ENCODE measurements around the gene GARNL3.

GARNL3 gene

DNA sequence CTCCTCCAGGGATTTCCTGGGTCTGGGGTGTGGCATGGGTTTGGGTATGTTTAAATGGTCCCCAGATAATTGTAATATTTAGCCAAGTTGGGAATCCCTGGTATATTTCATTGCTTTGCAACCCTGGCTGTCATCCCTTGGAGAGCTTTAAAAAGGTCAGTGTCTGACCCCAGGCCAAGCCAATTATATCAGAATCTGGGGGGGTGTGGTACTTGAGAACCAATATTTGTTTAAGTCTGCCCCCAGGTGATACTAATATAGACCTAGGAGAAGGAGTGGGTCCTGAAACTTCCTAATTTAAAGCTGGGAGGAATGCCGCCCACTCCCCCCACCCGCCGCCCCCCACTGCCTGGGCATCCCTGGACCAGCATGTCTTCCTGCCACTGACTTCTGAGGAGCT, 94.2 kb downstream of the GARNL3 start:
- no peak for TF ChIP-seq CTCF (IDR thresholded peaks at IDR 0.05; ENCODE audit: insufficient read depth, missing control alignments)
- DNase-seq (ENCODE audit: insufficient read length, low spot score), result no peak
- no peak for FAIRE-seq

DNA sequence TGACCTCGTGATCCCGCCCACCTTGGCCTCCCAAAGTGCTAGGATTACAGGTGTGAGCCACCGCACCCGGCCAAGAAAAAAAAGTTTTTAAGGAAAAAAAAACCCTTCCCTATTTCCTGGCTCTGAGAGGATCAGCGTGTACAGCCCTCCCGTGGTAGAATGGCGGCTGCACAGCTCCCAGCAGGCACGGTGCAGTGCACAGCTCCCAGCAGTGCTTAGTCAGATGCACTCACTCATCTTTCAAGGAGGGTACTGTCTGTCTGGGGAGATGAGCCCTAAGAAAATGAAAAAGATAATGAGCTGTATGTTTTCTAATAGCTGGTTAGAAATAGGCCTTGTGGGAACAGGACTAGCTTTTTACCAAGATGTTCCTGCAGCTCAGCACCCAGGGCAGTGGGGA, 95.7 kb downstream of the GARNL3 start:
- FAIRE-seq (no peak), DNase-seq (ENCODE audit: insufficient read length, low spot score) (no peak)
- TF ChIP-seq CTCF (IDR thresholded peaks at IDR 0.05; ENCODE audit: insufficient read depth, missing control alignments), result no peak

- FAIRE-seq, result no peak
- DNase-seq (ENCODE audit: insufficient read length, low spot score), result no peak
- TF ChIP-seq CTCF (IDR thresholded peaks at IDR 0.05; ENCODE audit: insufficient read depth, missing control alignments), result no peak
Observed at GRCh38 chr9:127360829-127361228, 96.3 kb downstream of the GARNL3 start.

GRCh38 chr9:127361561-127361960, 97.0 kb downstream of the GARNL3 start:
- DNase-seq (ENCODE audit: insufficient read length, low spot score), result no peak
- TF ChIP-seq CTCF (IDR thresholded peaks at IDR 0.05; ENCODE audit: insufficient read depth, missing control alignments), result no peak
- FAIRE-seq, result no peak

- no peak for TF ChIP-seq CTCF (IDR thresholded peaks at IDR 0.05; ENCODE audit: insufficient read depth, missing control alignments)
- DNase-seq (ENCODE audit: insufficient read length, low spot score) (no peak), FAIRE-seq (no peak)
Observed at GRCh38 chr9:127362829-127363228, 98.3 kb downstream of the GARNL3 start.

GRCh38 chr9:127365461-127365860, 100.9 kb downstream of the GARNL3 start:
- DNase-seq (ENCODE audit: insufficient read length, low spot score) (no peak), FAIRE-seq (no peak)
- TF ChIP-seq CTCF (IDR thresholded peaks at IDR 0.05; ENCODE audit: insufficient read depth, missing control alignments), result no peak

DNA sequence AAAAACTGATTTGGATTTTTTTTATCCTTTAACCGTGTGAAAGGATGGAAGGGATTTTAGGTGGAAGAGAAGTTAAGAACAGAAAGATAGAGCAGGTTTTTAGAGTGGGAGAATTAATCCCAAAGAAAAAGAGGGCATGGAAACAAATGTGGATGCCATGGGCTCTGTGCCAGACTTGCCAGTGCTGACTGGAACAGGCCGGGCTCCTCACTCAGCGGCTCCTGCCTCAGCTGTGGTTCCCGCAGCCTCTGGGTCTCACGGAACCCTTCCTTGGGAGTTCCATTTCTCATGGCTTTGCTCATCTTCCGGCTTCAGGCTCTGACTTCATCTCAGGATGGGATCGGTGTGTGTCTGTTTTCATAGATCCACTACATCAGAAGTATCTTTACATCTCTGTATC, 102.0 kb downstream of the GARNL3 start:
- no peak for TF ChIP-seq CTCF (IDR thresholded peaks at IDR 0.05; ENCODE audit: insufficient read depth, missing control alignments)
- DNase-seq (ENCODE audit: insufficient read length, low spot score), result no peak
- no peak for FAIRE-seq
